SU-DHL-6 (cell line): Measurements from ENCODE around the gene ARRB1.

Source experiments
- H2AFZ ChIP-seq: fragments of 200-600 bp; sonication (generic); 2 replicates; pipeline ENCODE4 v1.6.1; 2014; ENCODE audit warnings: low read depth, mild to moderate bottlenecking, moderate library complexity, mixed read lengths, antibody characterized with exemption, low read length; ENCODE audit not compliant: severe bottlenecking
- H3F3A ChIP-seq: fragments of 200-600 bp; shearing (Covaris generic); 2 replicates; pipeline ENCODE4 v1.6.0; 2016; ENCODE audit warnings: antibody characterized with exemption, mild to moderate bottlenecking; ENCODE audit not compliant: insufficient read depth
- H3K27ac ChIP-seq: fragments of 200-600 bp; sonication (generic); 2 replicates; pipeline ENCODE4 v1.5.1; 2016; ENCODE audit warnings: low read depth, mild to moderate bottlenecking, low read length, moderate library complexity, mixed read lengths
- H3K27me3 ChIP-seq: fragments of 200-600 bp; sonication (generic), shearing (Covaris generic); 2 replicates; pipeline ENCODE4 v1.6.0; 2014; ENCODE audit warnings: mild to moderate bottlenecking, low read length
- H3K36me3 ChIP-seq: fragments of 200-600 bp; sonication (generic); 2 replicates; pipeline ENCODE4 v1.6.1; 2014; ENCODE audit warnings: mild to moderate bottlenecking, low read length, mixed read lengths
- H3K4me2 ChIP-seq: fragments of 300-600, 200-600 bp; shearing (Covaris generic), sonication (generic); 2 replicates; pipeline ENCODE4 v1.6.0; 2014; ENCODE audit warnings: low read length, low read depth, mild to moderate bottlenecking; ENCODE audit not compliant: poor library complexity, severe bottlenecking
- H3K4me3 ChIP-seq: fragments of 200-600 bp; sonication (generic); 2 replicates; pipeline ENCODE4 v1.5.1; 2014; ENCODE audit warnings: antibody characterized with exemption, low read length, mild to moderate bottlenecking, mixed read lengths; ENCODE audit not compliant: insufficient read depth, poor library complexity, severe bottlenecking
- H3K79me2 ChIP-seq: fragments of 200-600 bp; sonication (generic); 2 replicates; pipeline ENCODE4 v1.6.1; 2014; ENCODE audit warnings: mild to moderate bottlenecking, low read length, moderate library complexity; ENCODE audit not compliant: insufficient read depth
- H3K9ac ChIP-seq: fragments of 200-600 bp; sonication (generic); 2 replicates; pipeline ENCODE4 v1.7.0; 2014; ENCODE audit warnings: mild to moderate bottlenecking, low read length
- H3K9me2 ChIP-seq: fragments of 200-600 bp; sonication (generic); replicated peaks from 2 replicates; pipeline ENCODE4 v1.6.1; 2014; ENCODE audit warnings: low read length; ENCODE audit not compliant: insufficient read depth
- H3K9me3 ChIP-seq: fragments of 200-600 bp; sonication (generic); 2 replicates; pipeline ENCODE4 v1.6.1; 2014; ENCODE audit warnings: low read length, mixed read lengths; ENCODE audit not compliant: insufficient read depth
- H4K20me1 ChIP-seq: fragments of 200-600 bp; sonication (generic); 2 replicates; pipeline ENCODE4 v1.6.1; 2014; ENCODE audit warnings: low read depth, mild to moderate bottlenecking, antibody characterized with exemption, low read length, moderate library complexity, mixed read lengths
- CTCF ChIP-seq: fragments of 200-600 bp; sonication (generic); IDR thresholded peaks from one replicate; pipeline ENCODE4 v1.5.1; 2017; ENCODE audit warnings: antibody characterized with exemption, mild to moderate bottlenecking, low read length, moderate library complexity; ENCODE audit not compliant: insufficient read depth, poor library complexity, severe bottlenecking
- EZH2phosphoT487 ChIP-seq: fragments of 200-600 bp; sonication (generic), shearing (Covaris generic); conservative IDR thresholded peaks from 2 replicates; pipeline ENCODE4 v1.6.1; 2018; ENCODE audit warnings: mild to moderate bottlenecking, antibody characterized with exemption, low read length, moderate library complexity, mixed read lengths

Gene ARRB1

GRCh38 chr11:75303544-75304224 is 47.8 kb downstream of the ARRB1 start:
- no peak overlapping the region for H3K27ac ChIP-seq
- H3K36me3 ChIP-seq, result no peaks in the 10 kb centered on the region
- H3K9ac ChIP-seq, result no peak overlapping the region
- no peak overlapping the region for H3K4me2 ChIP-seq
- H3K4me3 ChIP-seq, result no peak overlapping the region
- H3F3A ChIP-seq, result no peaks in the 10 kb centered on the region
- no peaks in the 10 kb centered on the region for H4K20me1 ChIP-seq
- no peaks in the 10 kb centered on the region for H3K79me2 ChIP-seq
- no peak for TF ChIP-seq CTCF
- no peak for TF ChIP-seq EZH2phosphoT487
- no peaks in the 10 kb centered on the region for H3K27me3 ChIP-seq
- H3K9me2 ChIP-seq, result no peaks in the 10 kb centered on the region
- H3K9me3 ChIP-seq, result no peaks in the 10 kb centered on the region
- no peak overlapping the region for H2AFZ ChIP-seq

- no peaks in the 10 kb centered on the region for H3K79me2 ChIP-seq
- H3K27me3 ChIP-seq, result no peaks in the 10 kb centered on the region
- H3K9me3 ChIP-seq, result no peaks in the 10 kb centered on the region
- H3K27ac ChIP-seq, result no peak overlapping the region
- no peaks in the 10 kb centered on the region for H3K36me3 ChIP-seq
- H3K9ac ChIP-seq, result no peak overlapping the region
- no peak overlapping the region for H2AFZ ChIP-seq
- H3F3A ChIP-seq, result no peaks in the 10 kb centered on the region
- no peaks in the 10 kb centered on the region for H3K9me2 ChIP-seq
- H3K4me3 ChIP-seq, result no peak overlapping the region
- no peak overlapping the region for H3K4me2 ChIP-seq
- no peaks in the 10 kb centered on the region for H4K20me1 ChIP-seq
- TF ChIP-seq EZH2phosphoT487 (no peak), CTCF (no peak)
Observed at GRCh38 chr11:75302371-75302770, 49.1 kb downstream of the ARRB1 start.

GRCh38 chr11:75301601-75302345 is 49.7 kb downstream of the ARRB1 start:
- Histone ChIP-seq H4K20me1 (no peaks in the 10 kb centered on the region), H3K9me2 (no peaks in the 10 kb centered on the region), H3K9ac (no peak overlapping the region), H2AFZ (no peak overlapping the region), H3K79me2 (no peaks in the 10 kb centered on the region), H3K27ac (no peak overlapping the region), H3K4me2 (no peak overlapping the region), H3K36me3 (no peaks in the 10 kb centered on the region), H3K9me3 (no peaks in the 10 kb centered on the region), H3K27me3 (no peaks in the 10 kb centered on the region), H3K4me3 (no peak overlapping the region), H3F3A (no peaks in the 10 kb centered on the region)
- no peak for TF ChIP-seq CTCF
- TF ChIP-seq EZH2phosphoT487, result no peak
